SK-N-SH (cell line): Measurements from ENCODE around the gene LOXHD1.

Experiments
- CTCF ChIP-seq: fragments of 200-600 bp; sonication (generic); IDR thresholded peaks from 2 replicates; pipeline ENCODE4 v1.6.1; 2017; ENCODE audit warnings: antibody characterized with exemption, mild to moderate bottlenecking, moderate library complexity
- EZH2phosphoT487 ChIP-seq: fragments of 200-600 bp; sonication (generic); IDR thresholded peaks from 2 replicates; pipeline ENCODE4 v1.6.1; 2017; ENCODE audit warnings: low read depth, mixed run types, mild to moderate bottlenecking, antibody characterized with exemption, moderate library complexity, borderline replicate concordance
- FOXJ3 ChIP-seq: sonication (generic); formaldehyde crosslinking; IDR thresholded peaks from 2 replicates; pipeline ENCODE4 v1.5.1; 2020; ENCODE audit warnings: mild to moderate bottlenecking, missing genetic modification reagents
- RAD21 ChIP-seq: IDR thresholded peaks from 2 replicates; pipeline ENCODE4 v1.6.1; 2012; ENCODE audit warnings: mild to moderate bottlenecking, low read length
- REST ChIP-seq: IDR thresholded peaks from 2 replicates; pipeline ENCODE4 v1.6.1; 2012; ENCODE audit warnings: mild to moderate bottlenecking, low read depth, low read length, moderate library complexity
- RFX5 ChIP-seq: IDR thresholded peaks from 2 replicates; pipeline ENCODE4 v1.6.1; 2012; ENCODE audit warnings: mild to moderate bottlenecking, improper control_type of control experiment, low read length
- TAF1 ChIP-seq: IDR thresholded peaks from 2 replicates; pipeline ENCODE4 v1.6.1; 2012; ENCODE audit warnings: low read depth, mild to moderate bottlenecking, low read length, moderate library complexity, borderline replicate concordance

GRCh38 chr18:46546111-46546640, 110.8 kb downstream of the LOXHD1 start:
- TF ChIP-seq RAD21 (no peak), EZH2phosphoT487 (no peak), CTCF (no peak), RFX5 (no peak), FOXJ3 (CRISPR knock-in tag) (no peak), REST (no peak), TAF1 (no peak)
